Astrocyte of the spinal cord (primary cell): Measurements from ENCODE around the gene RUVBL2.
"Not testable (repeated sequence)": the region's sequence is repeated elsewhere in the genome, so short reads cannot be mapped to it uniquely, and the experiment has no call there.

Source experiments
- DNase-seq: peaks from one replicate; pipeline ENCODE4 v3.0.0; 2011; ENCODE audit warnings: low read depth, low spot score
- H3K4me3 ChIP-seq: 2 replicates; pipeline ENCODE4 v1.5.1; 2011; ENCODE audit warnings: low read depth, mild to moderate bottlenecking, low read length, moderate library complexity
- in situ Hi-C: cut with HindIII; loops from 2 replicates; pipeline ENCODE4 v1.10.0; 2017; ENCODE audit warnings: low sequenced_read_pairs
- TF ChIP-seq, protein P1 (sequence below): IDR thresholded peaks from 2 replicates; pipeline ENCODE4 v1.5.1; 2012; ENCODE audit warnings: low read depth, mild to moderate bottlenecking, low read length, inconsistent platforms

The RUVBL2 gene

DNA sequence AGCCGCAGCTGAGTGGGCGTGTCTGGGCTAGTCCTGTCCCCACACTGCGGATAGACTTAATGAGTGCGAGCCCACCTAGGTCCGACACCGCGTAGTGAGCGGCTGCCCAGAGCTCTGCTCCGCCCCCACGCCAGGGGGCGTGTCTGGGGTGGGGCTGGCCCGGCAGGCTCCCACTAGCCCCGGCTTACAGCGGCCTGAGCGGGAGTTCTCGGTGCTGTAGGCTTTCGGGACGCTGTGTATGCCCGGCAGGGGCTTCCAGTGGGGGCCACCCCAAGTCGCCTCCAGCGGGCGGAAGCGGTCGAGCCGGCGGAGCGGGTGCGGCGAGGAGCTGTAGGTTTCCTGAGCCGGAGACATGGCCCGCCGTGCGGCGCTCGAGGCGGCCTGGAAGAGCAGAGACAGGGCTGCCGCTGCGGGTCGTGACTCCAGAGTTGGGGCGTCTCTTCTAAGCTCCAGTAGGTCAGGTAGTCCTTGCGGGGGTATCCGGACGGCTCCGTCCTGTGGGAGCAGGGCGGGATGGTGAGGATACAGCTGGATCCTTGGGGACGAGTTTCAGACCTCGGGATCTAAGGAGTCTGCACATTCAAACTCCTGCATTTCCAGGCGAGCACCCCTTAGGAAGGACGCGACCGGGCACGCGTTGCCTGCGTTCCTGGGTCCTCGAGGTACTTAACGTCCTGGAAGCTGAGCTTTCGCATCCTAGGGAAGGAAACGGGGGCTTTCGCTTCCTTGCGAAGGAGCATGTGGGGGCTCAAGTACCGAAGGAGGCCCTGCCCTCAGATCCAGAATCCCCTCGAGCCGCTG is 62.6 kb downstream of the RUVBL2 start:
- peak overlapping the region; percentile 53 for H3K4me3 ChIP-seq
- in situ Hi-C loops, result no loop called here
- TF ChIP-seq, protein P1, sequence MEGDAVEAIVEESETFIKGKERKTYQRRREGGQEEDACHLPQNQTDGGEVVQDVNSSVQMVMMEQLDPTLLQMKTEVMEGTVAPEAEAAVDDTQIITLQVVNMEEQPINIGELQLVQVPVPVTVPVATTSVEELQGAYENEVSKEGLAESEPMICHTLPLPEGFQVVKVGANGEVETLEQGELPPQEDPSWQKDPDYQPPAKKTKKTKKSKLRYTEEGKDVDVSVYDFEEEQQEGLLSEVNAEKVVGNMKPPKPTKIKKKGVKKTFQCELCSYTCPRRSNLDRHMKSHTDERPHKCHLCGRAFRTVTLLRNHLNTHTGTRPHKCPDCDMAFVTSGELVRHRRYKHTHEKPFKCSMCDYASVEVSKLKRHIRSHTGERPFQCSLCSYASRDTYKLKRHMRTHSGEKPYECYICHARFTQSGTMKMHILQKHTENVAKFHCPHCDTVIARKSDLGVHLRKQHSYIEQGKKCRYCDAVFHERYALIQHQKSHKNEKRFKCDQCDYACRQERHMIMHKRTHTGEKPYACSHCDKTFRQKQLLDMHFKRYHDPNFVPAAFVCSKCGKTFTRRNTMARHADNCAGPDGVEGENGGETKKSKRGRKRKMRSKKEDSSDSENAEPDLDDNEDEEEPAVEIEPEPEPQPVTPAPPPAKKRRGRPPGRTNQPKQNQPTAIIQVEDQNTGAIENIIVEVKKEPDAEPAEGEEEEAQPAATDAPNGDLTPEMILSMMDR, result peak; percentile 39
- peak; percentile 51 for DNase-seq

DNA sequence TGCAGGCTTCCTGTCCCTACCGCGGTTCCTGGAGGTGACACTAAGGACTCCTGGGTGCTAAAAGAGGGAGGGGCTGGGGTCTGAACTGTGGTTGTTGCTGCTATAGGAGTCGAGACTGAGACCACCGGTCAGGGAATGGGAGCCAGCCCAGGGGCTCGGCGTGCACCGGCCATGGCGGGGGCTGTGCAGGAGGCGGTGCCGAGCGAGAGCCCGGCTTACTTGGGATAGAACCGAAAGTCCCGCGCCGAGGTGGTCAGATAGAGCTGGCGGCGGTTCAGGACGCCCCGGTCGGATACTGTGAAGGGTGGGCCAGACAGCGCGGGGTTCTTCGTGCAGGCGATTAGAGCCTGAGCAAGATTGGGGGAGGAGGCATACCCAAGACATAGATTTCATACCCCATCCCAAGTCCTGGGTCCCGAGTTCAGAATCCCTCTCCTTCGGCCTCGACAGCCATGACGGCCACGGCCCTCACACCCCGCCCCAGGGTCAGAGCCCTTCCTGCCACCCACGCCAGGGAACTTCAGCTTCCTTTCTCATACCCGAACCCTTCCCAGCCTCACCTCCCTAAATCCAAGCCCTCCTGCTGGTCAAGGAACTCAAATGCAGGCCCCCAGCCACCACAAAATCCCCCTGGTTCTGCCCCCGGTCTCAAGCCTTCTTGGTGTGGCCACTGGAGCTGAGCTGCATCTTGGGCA is 63.4 kb downstream of the RUVBL2 start:
- H3K4me3 ChIP-seq, result peak overlapping the region; percentile 53
- DNase-seq, in situ Hi-C loops: not testable (repeated sequence)

DNA sequence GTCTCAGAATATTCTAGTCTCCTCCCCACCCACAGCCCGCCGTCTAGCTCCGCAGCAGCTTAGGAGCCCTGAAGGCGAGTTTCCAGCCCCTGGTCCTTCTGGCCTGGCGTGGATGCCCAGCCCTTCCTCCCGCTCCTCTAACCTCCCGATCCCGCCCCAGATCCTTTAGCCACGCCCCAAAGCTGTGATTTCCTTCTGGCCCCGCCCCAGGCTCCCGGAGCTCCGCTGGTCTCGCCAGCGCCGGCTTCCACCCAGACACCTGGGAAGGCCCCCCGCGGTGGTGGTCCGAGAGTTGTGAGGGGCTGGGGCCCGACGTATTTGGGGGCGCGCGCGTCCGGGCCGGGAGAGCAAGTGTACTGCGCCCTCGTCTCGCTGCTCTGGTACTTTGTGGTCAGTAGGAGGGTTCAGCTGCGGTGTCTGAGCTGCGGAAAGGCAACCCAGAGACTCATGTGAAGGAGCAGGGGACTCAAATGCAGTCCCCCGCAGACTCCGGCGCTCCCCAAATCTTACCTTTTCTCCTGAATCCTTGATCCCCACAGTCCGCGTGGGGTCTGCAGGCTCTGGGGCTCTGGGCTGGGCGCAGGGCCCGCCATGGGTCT is 64.0 kb downstream of the RUVBL2 start, which contains the start of gene CGB7:
CGB7 (minus strand) TSS at position 114 of the 599 bp plus-strand sequence. CDS start 2,374 bp downstream, outside the sequence.
- peak within 1 kb of the TSS; percentile 53 for H3K4me3 ChIP-seq
- in situ Hi-C loops, result no loop called here
- TF ChIP-seq, protein P1, result no peak
- DNase-seq, result peak; percentile 59

DNA sequence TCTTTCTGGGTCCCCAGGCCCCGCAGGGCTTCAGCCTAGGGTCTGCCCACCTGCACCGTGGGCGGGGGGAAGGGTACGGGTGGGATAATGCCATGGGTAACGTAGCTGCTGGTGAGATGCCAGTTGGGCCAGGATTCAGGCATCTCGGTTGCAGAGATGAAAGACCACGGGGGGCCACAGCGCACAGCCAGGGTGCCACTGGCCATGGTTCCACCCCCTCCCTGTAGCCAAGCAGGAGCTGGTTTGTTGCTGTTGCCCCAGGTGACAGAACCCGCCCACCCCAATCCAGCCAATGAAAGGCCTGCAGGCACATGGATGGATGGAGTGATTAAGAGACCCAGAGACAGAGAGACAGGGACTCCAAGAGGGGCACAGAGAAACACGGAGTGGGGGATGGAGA is 64.9 kb downstream of the RUVBL2 start:
- in situ Hi-C loops, result no loop called here
- TF ChIP-seq, protein P1, result no peak
- no peak overlapping the region for H3K4me3 ChIP-seq
- DNase-seq, result peak; percentile 35

DNA sequence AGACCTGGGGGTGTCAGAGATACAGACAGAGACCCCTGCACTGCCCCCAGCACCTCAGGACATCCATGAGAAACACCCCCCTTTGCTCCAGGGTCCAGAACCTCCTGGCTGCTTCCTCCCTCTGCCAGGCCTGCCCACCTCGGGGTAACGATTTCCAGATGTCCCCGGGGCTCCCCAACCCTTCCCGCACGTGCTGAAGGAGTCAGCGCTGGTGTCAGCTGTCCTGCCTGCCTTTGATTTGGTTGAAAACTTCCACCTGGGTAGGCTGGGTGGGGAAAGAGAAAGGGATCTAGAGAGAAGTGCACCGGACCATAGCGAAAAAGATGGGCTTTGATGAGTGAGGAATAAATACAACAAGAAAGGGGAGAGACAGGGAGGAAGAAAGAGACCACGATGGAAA is 65.4 kb downstream of the RUVBL2 start:
- DNase-seq, result no peak
- TF ChIP-seq, protein P1, result no peak
- in situ Hi-C loops, result no loop called here
- H3K4me3 ChIP-seq, result no peak overlapping the region

DNA sequence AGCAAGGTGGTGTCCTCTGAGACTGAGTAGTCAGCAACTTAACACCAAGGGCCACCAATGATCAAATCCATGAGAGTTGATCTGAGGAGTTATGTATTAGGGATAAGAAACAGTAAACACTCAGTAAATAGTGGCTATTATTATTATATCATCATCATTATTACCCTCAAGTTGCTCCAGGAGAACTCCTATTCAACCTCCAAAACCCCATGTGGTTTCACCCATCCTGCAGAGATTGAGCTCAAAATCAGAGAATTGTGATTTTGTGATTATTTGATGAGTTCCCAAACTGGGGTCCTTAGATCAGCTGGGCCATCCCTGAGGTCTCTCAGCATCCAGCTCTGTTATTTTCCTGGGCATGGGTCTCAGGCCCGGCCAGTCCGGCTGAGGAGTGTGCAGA is 67.3 kb downstream of the RUVBL2 start:
- DNase-seq, result no peak
- H3K4me3 ChIP-seq, result no peak overlapping the region
- TF ChIP-seq, protein P1, result no peak
- in situ Hi-C loops, result no loop called here
